Stimulated activated CD4-positive, alpha-beta T cell treated with anti-CD3 and anti-CD28 coated beads, TNF-alpha, amount 100 ng/mL, for 24 hours (primary cell): ENCODE measurements around the gene GZMA.
A peak's percentile ranks its signal among the peaks of the same experiment; 100 is the strongest.

Experiments
- DNase-seq, 3 experiments: peaks; one replicate each; pipeline ENCODE4 v3.0.0-alpha.2; 2020; ENCODE audit warnings: low read depth in 3 of 3

The GZMA gene

GRCh38 chr5:55110217-55110616 lies 7.8 kb downstream of the GZMA start:
- no peak for DNase-seq

- no peak for DNase-seq
These were observed 10.9 kb downstream of the GZMA start for GRCh38 chr5:55113327-55113726.

DNA sequence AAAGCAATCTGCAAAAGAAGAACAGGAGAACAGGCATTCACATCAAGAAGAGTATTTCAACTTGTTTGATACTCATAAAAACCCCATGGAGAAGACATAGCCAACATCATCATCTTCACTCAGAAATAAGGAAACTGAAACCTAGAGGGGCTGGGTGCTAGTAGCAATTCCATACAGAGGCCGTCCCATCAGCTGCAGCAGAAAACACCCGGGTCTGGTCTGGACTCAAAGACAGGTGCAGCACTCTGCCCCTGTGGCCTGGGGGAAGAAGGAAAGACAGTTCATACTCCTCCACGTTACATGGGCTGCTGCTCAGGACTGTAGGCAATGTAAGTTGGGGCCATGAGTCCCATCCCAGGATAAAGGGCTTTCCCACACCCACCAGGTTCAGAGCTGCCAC lies 11.6 kb downstream of the GZMA start:
- no peak for DNase-seq

DNA sequence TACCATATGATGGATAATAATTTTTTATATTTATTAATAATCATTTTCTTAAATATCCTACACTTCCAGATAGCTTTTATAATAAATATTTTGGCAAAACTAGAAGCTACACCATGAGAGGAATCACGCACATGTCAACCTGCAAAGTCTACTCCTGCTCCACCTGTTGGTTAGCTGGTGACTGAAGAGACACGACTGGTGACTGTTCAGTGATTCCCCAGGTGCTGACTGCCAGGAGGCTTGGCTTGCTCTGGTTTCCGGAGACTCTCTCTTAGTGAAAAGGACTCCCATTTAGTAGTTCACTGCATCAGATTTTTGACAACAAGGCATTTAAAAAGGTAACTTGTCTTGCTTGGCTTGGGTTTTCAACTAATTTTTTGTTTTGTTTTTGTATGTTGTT lies 20.9 kb downstream of the GZMA start:
- no peak for DNase-seq

- no peak for DNase-seq
These were observed 31.7 kb downstream of the GZMA start for GRCh38 chr5:55134053-55134722.

DNA sequence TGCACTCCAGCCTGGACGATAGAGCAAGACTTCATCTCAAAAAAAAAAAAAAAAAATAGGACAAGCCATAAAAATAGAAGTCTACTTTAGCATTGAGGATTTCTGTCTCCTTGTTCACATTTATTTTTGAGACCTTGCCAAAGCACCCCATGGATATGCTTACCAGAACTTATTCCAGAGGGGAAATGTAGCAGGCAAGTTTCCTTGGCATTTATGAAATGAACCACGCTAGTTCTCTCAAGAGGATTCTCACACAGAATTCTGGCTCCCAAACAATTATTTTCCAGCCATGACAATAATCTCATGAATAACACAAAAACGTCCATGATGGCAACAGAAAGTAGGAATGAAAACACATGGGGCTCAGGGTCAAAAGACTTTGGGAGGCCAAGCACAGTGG lies 34.1 kb downstream of the GZMA start:
- DNase-seq = no peak

DNA sequence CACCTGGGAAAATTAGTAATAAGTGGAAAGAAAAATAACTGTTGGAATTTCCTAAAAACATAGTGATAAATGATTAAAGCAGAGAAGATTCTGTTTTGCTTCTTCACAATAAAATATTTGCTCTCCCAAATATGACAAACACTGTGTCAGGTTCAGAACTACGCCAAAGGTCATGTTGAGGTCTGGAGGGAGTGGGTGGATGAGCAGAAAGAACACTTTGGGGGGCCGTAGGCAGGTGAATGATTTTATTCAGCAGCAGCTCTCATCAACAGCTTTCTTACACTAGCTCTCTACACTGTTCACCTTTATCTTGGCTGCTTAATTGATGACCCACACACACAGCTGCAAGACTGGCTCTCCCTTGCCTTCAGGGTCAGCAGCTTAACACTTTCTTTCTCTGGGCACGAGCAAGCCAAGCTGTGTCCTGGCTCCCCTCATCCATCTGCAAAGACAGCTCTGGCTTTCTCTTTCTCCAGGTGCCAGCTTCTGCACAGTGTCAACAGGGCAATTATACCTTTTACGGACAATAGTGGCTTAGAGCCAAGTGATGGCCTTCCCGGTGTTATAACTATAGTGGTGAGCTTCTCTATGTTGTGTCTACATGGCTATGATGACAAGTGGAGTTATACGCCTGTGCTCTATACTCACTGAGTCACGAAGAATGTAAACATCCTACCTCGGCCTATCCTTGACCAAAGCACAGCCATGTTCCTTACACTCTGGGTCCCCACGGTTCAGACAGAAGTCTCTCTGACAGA lies 38.6 kb downstream of the GZMA start:
- no peak for DNase-seq

- no peak for DNase-seq
These were observed 39.7 kb downstream of the GZMA start for GRCh38 chr5:55141945-55142690.

DNA sequence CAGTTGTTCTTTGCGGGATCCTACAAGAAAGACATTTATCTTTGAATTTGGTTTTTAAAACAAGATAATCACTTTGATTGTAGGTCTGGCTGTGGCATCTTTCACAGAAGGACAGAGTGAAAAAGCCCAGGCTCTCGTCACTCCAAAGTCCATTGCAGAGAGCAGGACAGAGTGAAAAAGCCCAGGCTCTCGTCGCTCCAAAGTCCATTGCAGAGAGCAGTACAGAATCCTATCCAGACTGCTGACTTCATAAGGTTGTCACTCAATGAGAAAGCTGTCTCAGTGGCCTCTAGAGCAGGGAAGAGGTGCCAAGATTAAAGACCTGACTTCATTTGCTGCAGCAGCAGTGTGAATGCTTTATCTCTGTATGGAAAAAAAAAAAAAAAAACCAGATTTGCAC lies 41.2 kb downstream of the GZMA start:
- DNase-seq = no peak

DNA sequence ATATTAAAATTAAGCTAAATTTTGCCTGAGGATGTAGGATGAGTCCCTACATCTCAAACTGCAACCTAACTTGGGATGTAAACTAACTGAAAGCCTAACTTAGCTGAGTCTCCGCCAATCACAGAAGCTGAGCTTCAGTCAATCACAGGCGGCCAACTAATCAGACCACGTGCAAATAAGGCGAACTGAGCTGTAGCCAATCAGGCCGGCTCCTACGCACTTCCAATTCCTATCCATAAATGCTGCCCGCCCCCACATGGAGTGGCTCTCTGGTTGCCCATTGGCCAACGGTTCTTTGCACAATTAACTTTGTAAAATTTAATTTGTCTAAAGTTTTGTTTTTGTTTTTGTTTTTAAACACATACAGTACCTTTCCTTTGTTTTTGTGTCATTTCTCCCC lies 43.6 kb downstream of the GZMA start:
- no peak for DNase-seq

DNA sequence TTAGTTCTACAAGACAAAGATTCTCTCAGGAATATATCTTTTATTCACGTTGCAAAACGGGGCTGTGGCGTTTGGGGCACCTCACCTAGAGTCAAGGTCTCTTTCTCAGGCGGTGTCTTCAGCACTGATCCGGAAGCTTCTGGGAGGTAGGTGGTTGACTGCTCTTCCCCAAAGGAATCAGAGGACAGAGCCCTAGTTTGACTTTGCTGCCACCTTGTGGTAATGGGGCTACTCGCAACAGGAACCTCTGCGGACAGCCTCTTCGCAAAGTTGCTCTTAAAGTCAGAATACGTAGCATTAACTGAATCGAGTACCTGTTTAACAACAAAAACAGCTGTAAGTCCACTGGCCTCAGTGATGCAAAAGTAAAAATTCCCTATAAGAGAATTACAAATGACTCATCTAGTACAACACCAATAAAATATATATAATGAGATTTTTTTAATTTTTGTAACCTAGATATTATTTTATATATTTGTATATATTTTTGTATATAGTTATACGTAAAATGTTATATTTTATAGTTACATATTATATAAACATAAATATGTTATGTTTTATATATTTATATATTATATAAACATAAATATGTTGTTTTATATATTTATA lies 44.2 kb downstream of the GZMA start:
- peak; percentile 65 to 79 (median 78) for DNase-seq

DNA sequence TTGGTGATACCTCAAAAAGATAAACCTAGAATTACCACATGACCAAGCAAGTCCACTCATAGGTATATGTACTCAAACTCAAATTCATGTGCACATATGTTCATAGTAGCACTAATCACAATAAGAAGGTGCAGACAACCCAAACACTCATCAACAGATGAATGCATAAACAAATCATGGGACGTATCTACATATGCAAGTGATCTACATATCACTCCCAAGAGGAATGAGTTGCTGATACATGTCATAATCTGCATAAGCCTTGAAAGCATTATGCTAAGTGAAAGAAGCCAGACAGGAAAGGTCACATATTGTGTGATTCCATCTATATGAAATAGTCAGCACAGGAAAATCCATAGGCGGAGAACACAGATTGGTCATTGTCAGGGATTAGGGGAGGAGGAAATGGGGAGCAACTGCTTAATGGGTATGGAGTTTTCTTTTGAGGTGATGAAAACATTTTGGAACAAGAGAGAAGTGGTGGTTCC lies 46.9 kb downstream of the GZMA start:
- DNase-seq = no peak

GRCh38 chr5:55151923-55152842 lies 49.7 kb downstream of the GZMA start:
- no peak for DNase-seq

DNA sequence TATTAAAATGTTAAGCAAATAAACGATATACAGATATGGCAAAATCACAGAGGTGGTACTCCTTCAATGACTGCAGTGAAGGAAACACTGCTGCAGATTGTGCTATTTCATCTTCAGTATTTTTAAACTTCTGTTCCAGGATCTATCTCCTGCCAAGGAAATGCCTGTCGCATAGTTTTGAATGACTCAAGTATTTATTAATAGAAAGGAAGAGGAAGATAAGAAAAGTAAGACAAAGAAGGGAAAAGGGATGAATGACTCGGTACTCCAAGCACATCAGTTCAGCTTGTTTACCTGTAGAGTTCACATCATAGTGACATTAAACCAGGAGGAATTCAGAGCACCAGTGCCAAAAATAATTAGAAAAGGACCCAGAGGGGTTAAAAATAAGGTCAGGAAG lies 52.4 kb downstream of the GZMA start:
- no peak for DNase-seq
